Stimulated activated CD4-positive, alpha-beta T cell treated with anti-CD3 and anti-CD28 coated beads, Interleukin-4, amount 100 ng/mL, for 24 hours (primary cell): ENCODE results near the gene TESK2.

ENCODE experiments used
- DNase-seq: peaks from one replicate; pipeline ENCODE4 v3.0.0-alpha.2; 2020

Gene TESK2

DNA sequence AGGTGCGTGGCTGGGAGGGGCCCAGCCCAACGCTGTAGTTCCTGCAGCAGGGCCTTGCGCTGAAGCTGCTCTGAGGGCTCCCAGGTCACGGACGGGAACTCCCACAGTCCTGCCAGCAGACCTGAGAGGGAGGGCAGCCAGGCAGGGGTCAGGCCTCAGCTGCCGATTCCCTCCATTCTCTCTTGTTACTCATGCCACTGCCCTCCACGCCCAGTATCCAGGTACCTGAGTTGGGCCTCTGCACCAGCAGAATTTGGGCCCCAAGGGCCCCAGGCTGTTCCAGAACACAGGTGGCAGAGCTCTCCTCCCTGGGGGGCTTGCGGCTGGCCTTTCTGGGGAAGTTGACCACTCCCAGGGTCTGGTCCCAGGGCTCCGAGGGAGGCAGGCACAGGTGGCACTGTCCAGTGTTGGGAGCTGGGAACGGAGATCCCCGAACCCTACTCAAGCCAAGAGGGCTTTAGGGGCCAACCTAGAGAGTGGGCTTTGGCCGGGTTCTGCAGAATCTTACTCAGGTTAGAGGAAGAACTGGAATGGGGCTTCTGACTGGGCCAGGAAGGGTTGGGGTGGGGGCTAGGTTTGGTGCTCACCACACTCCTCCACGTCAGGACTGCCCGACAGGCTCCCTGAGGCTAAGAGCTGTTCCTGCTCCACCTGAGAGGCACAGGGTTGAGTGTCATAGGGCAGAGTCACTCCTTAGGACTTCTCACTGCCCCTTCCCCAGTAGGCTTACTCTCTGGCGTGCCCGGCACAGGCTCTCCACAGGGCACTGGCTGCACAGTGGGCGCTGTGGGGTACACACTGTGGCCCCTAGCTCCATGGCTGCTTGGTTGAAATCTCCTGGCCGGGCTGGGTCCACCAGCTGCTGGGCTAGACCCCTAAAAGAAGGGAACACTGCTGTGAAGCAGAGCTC, 159.3 kb downstream of the TESK2 start:
- no peak for DNase-seq

- no peak for DNase-seq
These were observed 161.5 kb downstream of the TESK2 start for GRCh38 chr1:45329445-45329844.

DNA sequence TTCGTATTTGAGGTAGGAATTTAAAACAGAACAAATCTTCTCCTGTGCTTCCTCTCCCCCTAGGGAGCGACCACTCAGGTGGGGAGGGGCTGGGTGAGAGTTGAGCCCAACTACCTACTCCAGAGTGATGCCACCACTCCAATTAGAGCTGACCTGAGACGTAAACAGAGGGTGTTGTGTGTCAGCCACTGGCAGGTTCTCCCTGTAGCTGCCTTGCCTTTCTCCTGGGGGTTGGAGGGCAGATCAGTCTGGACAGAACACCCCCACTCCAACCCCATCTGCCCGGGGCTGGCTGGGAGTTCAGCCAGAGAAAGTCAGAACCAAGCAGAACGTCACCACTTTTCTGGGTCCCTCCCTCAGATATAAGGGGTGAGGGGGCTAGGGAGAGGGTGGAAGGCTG, 162.3 kb downstream of the TESK2 start:
- no peak for DNase-seq

DNA sequence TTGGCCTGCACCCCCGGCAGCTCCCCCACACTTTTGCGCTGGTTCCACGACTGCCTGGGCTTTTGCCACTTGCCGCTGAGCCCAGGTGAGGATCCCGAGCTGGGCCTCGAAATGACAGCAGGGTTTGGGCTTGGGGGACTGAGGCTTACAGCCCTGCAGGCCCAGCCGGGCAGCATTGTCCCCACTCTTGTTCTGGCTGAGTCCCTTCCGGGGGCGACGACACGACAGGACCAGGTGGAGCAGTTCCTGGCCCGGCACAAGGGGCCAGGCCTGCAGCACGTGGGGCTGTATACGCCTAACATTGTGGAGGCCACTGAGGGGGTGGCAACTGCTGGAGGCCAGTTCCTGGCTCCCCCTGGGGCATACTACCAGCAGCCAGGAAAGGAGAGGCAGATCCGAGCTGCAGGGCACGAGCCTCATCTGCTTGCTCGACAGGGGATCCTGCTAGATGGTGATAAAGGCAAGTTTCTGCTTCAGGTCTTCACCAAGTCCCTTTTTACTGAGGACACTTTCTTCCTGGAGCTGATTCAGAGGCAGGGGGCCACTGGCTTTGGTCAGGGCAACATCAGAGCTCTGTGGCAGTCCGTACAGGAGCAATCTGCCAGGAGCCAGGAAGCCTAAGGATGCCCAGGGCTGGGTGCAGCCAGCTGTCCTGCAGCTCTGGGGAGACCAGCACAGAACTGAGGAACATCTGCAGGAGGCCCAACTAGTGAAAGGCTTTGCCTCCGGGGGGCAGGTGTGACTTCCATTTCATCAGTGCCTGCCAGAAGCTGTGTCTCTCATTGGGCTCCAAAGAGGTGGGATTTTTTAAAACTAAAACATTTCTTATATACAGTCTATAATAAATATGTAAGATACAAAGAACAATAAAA, 163.1 kb downstream of the TESK2 start:
- DNase-seq: no peak

GRCh38 chr1:45326627-45327623, 164.0 kb downstream of the TESK2 start, which contains the start of gene HPDL:
Gene HPDL, plus strand, starts transcription at chr1:45326895. Its CDS starts 254 bp downstream, at chr1:45327149.
- peak; percentile 73 for DNase-seq

DNA sequence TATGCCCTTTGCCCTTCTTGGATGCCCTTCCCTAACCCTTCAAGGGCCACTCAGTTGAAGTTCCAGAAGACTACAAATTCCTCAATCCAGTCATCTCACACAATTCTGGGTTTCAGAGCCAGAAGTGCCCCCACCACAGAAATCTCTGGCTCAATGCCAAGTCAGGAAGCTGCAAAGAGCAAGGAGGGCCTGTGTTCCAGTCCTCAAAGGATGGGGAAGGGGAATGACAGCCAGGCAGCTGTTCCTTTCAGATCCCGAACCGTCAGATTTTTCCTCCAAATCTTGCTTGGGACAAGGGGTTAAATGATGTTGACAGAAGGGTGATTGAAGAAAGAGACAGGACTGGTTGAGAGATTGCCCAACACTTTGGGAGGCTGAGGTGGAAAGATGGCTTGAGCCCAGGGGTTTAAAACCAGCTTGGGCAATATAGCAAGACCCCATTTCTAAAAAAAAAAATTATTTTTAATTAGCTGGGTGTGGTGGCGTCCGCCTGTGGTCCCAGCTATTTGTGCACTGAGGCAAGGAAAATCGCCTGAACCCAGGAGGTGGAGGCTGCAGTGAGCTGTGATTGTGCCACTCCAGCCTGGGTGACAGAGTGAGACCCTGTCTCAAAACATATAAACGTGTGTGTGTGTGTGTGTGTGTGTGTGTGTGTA, 165.0 kb downstream of the TESK2 start:
- DNase-seq: no peak

DNA sequence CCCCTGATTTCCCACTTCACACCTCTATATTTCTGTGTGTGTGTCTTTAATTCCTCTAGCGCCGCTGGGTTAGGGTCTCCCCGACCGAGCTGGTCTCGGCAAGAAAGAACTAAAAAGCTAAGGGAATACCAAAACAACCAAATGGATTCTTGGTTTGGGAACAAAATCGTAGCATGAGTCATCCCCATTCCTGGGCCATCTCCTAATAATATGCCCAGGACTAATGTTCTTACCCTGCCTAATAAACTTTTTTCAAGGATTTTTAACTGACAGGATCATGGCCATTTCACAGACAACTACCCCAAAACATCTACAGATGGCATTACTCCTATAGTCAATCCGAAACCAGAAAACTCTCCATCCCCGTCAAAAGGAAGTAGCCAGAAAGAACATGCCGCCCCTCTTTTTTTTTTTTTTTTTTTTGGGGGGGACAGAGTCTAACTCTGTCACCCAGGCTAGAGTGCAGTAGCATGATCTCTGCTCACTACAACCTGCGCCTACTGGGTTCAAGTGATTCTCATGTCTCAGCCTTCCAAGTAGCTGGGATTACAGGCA, 168.4 kb downstream of the TESK2 start:
- DNase-seq: no peak

DNA sequence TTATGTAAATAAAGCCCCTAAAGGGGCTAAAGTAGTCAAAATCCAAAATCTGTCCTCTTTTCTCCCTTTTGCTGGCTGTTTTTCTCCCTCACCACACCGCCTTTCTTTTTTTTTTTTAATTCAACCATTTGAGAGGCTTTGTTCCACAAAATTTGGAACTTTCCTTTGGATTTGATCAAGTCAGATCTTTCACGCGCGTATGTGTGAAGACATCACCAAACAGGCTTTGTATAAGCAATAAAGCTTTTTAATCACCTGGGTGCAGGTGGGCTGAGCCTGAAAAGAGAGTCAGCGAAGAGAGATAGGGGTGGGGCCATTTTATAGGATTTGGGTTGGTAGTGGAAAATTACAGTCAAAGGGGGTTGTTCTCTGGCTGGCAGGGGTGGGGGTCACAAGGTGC, 169.5 kb downstream of the TESK2 start:
- no peak for DNase-seq

DNA sequence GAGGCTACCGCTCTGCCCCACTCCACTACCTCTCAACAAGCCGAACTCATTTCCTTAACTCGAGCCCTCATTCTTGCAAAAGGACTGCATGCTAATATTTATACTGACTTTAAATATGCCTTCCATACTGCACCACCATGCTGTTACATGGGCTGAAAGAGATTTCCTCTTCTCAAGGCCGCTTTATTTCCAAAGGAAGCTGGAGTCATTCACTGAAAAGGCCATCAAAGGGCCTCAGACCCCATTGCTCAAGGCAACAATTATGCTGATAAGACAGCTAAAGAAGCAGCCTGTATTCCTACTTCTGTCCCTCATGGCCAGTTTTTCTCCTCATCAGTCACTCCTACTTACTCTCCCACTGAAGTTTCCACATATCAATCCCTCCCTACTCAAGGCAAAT, 171.2 kb downstream of the TESK2 start:
- DNase-seq: no peak

- no peak for DNase-seq
These were observed 173.8 kb downstream of the TESK2 start for GRCh38 chr1:45317166-45317565.

- no peak for DNase-seq
These were observed 176.7 kb downstream of the TESK2 start for GRCh38 chr1:45314266-45314665.

DNA sequence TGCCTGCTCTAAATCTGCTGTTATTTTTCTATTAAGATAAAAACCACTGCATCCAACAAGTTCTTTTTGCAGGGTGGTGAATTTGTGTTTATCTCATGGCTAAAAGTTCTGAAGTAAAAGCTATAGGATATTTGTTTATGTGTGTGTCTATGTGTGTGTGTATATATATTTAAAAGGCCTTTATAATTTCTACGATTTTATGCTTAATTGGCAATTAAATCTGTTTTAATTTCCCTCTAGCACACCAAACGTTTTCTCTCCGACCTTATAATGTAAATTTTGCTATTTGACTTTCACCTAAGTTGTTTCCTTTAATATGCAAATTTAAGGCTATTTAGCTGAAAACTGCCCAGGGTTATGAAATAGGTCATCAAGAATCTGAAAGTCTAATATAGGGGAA, 184.1 kb downstream of the TESK2 start:
- DNase-seq: no peak

- peak; percentile 59 for DNase-seq
These were observed 184.6 kb downstream of the TESK2 start for GRCh38 chr1:45306319-45306718.

DNA sequence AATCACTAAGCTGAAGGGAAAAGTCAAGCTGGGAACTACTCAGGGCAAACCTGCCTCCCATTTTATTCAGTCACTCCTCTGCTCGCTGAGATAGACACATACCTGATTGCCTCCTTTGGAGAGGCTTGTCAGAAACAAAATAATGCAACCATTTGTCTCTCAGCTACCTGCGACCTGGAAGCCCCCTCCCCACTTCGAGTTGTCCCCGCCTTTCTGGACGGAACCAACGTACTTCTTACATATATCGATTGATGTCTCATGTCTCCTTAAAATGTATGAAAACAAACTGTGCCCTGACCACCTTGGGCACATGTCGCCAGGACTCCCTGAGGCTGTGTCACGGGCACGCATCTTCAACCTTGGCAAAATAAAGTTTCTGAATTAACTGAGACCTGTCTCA, 185.7 kb downstream of the TESK2 start:
- DNase-seq: no peak

DNA sequence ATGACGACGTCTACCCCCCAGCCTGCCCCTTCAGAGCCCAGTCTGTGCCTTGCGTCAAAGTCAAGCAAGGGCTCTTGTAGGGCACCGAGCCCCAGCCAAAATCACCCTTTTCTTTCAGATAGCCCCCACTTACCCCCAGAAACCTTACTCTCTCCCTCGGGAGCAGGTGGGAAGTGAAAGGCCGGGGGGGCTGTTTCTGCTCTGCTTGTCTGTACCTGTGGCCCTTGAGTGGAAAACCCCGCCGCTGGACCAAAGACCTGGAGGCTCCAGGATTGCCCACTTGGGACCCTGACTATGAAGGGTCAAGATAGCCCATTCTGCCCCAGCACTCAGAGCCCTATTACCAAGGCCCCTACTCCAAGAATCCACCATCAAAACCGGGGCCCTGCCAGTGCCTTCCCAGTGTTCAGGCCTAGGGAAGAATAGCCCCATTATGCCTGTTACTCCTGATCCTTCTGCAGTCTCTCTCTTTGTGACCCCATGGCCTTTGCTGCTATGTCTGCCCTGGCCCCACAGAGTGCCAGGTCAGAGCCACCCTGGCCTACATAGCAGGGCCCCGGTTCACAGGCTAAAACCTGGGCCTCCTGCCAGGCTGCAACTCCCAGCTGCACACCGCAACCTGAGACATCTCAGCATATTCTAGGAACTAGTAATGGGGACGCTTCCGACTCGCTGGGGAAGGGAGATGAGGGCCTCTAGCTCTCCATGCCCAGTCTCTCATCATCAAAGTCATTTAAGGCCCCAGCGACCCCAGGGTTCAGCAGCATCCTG, 186.5 kb downstream of the TESK2 start:
- DNase-seq: peak; percentile 6

DNA sequence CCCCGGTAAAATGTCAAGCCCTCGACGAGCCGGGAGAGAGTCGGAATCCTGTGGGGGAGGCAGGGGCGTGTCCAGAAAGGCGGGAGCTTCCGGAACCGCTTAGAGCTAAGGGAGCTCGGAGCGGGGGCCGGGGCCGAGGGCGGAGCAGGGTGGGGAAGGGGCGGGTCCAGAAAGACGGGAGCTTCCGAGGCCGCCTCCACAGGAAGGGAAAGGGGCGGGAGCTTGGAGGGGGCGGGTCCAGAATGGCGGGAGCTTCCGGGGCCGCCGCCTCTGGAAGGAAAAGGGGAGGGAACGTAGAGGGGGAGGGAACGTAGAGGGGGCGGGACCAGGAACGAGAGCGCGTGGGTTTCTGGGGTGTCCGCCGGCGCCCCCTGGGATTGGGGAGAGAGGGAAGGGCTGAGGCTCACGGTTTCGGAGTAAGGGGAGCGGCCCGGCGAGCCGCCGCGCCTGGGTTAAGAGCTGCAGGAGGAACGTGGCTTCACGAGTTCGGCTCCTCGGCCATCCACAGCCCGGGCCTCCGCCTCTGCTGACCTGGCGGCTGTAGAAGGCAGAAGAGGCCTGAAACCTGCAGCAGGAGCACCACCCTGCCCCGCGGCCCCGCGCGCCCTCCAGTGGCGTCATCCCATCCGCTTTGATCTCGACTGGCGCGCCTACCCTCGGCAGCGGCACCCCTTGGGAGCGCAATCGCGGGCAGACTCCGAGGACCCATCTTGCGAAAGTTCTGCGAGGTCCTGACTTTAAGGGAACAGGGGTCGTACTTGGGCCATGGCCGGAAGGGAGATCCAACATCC, 187.2 kb downstream of the TESK2 start:
- DNase-seq: peak; percentile 97

- no peak for DNase-seq
These were observed 188.3 kb downstream of the TESK2 start for GRCh38 chr1:45302505-45303150.

DNA sequence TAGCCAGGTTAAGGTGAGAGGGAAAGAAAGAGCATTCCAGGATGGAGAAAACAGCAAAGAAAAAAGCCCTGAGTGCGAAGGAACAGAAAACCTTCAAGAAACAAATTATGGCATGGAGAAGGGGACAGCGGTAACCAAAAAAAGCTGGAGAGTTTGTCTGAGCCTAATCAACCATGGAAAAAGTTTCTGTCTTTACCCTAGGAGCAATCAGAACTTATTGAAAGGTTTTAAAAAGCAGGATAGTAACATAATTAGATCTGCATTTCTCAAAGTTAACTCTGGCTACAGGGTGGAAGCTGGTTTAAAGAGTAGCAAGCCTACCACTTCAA, 190.3 kb downstream of the TESK2 start:
- DNase-seq: no peak

GRCh38 chr1:45299981-45300668, 190.8 kb downstream of the TESK2 start:
- peak; percentile 47 for DNase-seq
